ENCODE results near the gene ZNF385C.

The ZNF385C gene

DNA sequence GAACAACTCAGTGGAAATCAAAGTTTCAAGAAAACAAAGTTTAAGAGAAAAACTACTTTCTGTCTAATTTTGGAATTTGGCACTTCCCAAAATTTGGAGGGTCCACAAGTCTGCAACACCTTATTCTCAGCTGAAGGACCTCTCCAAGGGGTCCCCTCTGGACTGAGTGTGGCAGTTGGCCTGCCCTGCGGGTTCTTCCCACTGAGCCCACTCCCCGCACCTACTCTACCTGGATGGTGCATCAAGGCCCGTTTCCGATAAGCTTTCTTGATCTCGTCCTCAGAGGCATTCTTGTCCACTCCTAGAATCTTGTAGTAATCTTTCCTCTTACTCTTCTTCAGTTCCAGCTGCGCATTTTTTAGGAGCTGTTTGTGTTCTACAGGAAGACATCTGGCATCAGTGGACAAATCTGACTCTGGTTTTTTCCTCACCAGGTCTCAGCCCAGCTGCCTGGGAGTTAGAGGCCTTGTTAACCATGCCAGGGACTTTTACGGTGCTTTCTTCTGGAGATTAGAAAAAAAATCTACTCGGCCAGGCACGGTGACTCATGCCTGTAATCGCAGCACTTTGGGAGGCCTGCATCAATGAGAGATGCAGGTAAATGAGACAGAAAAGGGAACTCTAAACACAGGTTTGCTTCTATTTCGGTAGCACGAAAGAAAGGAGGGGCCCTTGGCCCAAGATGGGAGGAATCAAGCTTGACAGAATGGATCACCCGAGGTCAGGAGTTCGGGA lies 116.1 kb downstream of the ZNF385C start:
- DNase-seq, result no peak

GRCh38 chr17:41977991-41978390 lies 120.3 kb downstream of the ZNF385C start:
- DNase-seq, result no peak

GRCh38 chr17:41976142-41976768 lies 122.0 kb downstream of the ZNF385C start:
- no peak for DNase-seq

Data from activated naive CD4-positive, alpha-beta T cell (primary cell).